WTC11 (cell line): ENCODE data around the gene POMC. TPM values are rescaled to one million over a fixed set of nuclear protein-coding genes. Genes with fewer than 3 reads are reported as not detected.

Experiments used
- ATAC-seq: fragments of 200-7000 bp; cut with Tn5 transposase; 2 replicates; pipeline ENCODE4 v1.10.0; 2021; ENCODE audit warnings: mild to moderate bottlenecking, moderate library complexity
- CTCF ChIA-PET: fragments of 300-600 bp; sonication (Branson Sonifier 250); formaldehyde crosslinking; loops from one replicate; lab custom pipeline; 2021; ENCODE audit warnings: antibody characterized with exemption; lab: Charles Lee
- POLR2A ChIA-PET: fragments of 350-600 bp; sonication (Branson Sonifier 250); formaldehyde crosslinking; loops from one replicate; lab custom pipeline; 2021; ENCODE audit warnings: antibody characterized with exemption; lab: Charles Lee
- DNase-seq: peaks from one replicate; pipeline ENCODE4 v3.0.0; 2021; ENCODE audit warnings: low spot score
- H3K27ac Mint-ChIP-seq: 2 replicates; pipeline ENCODE4 v1.8.0; 2021; ENCODE audit warnings: mixed read lengths
- H3K27me3 Mint-ChIP-seq: 2 replicates; pipeline ENCODE4 v1.8.0; 2021; ENCODE audit warnings: low read depth, mild to moderate bottlenecking, moderate library complexity, mixed read lengths
- H3K36me3 Mint-ChIP-seq: 2 replicates; pipeline ENCODE4 v1.8.0; 2021; ENCODE audit warnings: mixed read lengths
- H3K4me1 Mint-ChIP-seq: 2 replicates; pipeline ENCODE4 v1.8.0; 2022; ENCODE audit warnings: mixed read lengths
- H3K4me3 Mint-ChIP-seq: 2 replicates; pipeline ENCODE4 v1.8.0; 2021; ENCODE audit warnings: mild to moderate bottlenecking, moderate library complexity, mixed read lengths
- H3K9me3 Mint-ChIP-seq: 2 replicates; pipeline ENCODE4 v1.8.0; 2021; ENCODE audit warnings: mixed read lengths
- E2F4 ChIP-seq: sonication (generic); formaldehyde crosslinking; IDR thresholded peaks from 2 replicates; pipeline ENCODE4 v1.8.1; 2022; ENCODE audit warnings: low read depth, mild to moderate bottlenecking, moderate library complexity, missing genetic modification reagents, borderline replicate concordance
- ESRRA ChIP-seq: sonication (generic); formaldehyde crosslinking; IDR thresholded peaks from 2 replicates; pipeline ENCODE4 v1.8.1; 2022; ENCODE audit warnings: mild to moderate bottlenecking, missing genetic modification reagents, borderline replicate concordance
- FOXP1 ChIP-seq: sonication (generic); formaldehyde crosslinking; IDR thresholded peaks from 2 replicates; pipeline ENCODE4 v1.8.0; 2022; ENCODE audit warnings: missing genetic modification reagents, mild to moderate bottlenecking, moderate library complexity, borderline replicate concordance
- MAX ChIP-seq: sonication (generic); formaldehyde crosslinking; IDR thresholded peaks from 2 replicates; pipeline ENCODE4 v1.8.0; 2022; ENCODE audit warnings: mild to moderate bottlenecking, missing genetic modification reagents
- NFE2L1 ChIP-seq: sonication (generic); formaldehyde crosslinking; IDR thresholded peaks from 2 replicates; pipeline ENCODE4 v1.8.1; 2023; ENCODE audit warnings: missing genetic modification reagents
- NFYB ChIP-seq: sonication (generic); formaldehyde crosslinking; conservative IDR thresholded peaks from 2 replicates; pipeline ENCODE4 v1.8.0; 2022; ENCODE audit warnings: low read depth, missing genetic modification reagents
- PRRX2 ChIP-seq: fragments of 250-450 bp; sonication (Bioruptor Pico); IDR thresholded peaks from 2 replicates; pipeline ENCODE4 v1.8.0; 2021; ENCODE audit warnings: mild to moderate bottlenecking
- TP53 ChIP-seq: sonication (generic); formaldehyde crosslinking; IDR thresholded peaks from 2 replicates; pipeline ENCODE4 v1.8.1; 2023; ENCODE audit warnings: mild to moderate bottlenecking, missing genetic modification reagents
- ZNF138 ChIP-seq: sonication (generic); formaldehyde crosslinking; conservative IDR thresholded peaks from 2 replicates; pipeline ENCODE4 v1.8.1; 2022; ENCODE audit warnings: mild to moderate bottlenecking, moderate library complexity, missing genetic modification reagents
- ZNF317 ChIP-seq: sonication (generic); formaldehyde crosslinking; IDR thresholded peaks from 2 replicates; pipeline ENCODE4 v1.8.1; 2023; ENCODE audit warnings: low read depth, mild to moderate bottlenecking, moderate library complexity, missing genetic modification reagents, borderline replicate concordance
- ZNF416 ChIP-seq: fragments of 250-450 bp; sonication (Bioruptor Pico); IDR thresholded peaks from 2 replicates; pipeline ENCODE4 v1.9.0; 2021; ENCODE audit warnings: mild to moderate bottlenecking, inconsistent platforms
- total RNA-seq: library from RNA; stranded (reverse); gene quantifications from 3 replicates; pipeline ENCODE4 v1.2.3, GENCODE V29; 2021
- TF ChIP-seq, protein P1 (sequence below): fragments of 250-450 bp; sonication (Bioruptor Pico); IDR thresholded peaks from 2 replicates; pipeline ENCODE4 v1.9.0; 2021; ENCODE audit warnings: mild to moderate bottlenecking
- TF ChIP-seq, protein P2 (sequence below): fragments of 250-450 bp; sonication (Bioruptor Pico); IDR thresholded peaks from 2 replicates; pipeline ENCODE4 v1.8.0; 2021; ENCODE audit warnings: mild to moderate bottlenecking
- TF ChIP-seq, protein P3 (sequence below): sonication (generic); formaldehyde crosslinking; IDR thresholded peaks from 2 replicates; pipeline ENCODE4 v1.8.0; 2022; ENCODE audit warnings: mild to moderate bottlenecking, missing genetic modification reagents
- TF ChIP-seq, protein P4 (sequence below): sonication (generic); formaldehyde crosslinking; IDR thresholded peaks from 2 replicates; pipeline ENCODE4 v1.8.0; 2022; ENCODE audit warnings: mild to moderate bottlenecking, missing genetic modification reagents
- TF ChIP-seq, protein P5 (sequence below): fragments of 250-450 bp; sonication (Bioruptor Pico); conservative IDR thresholded peaks from 2 replicates; pipeline ENCODE4 v1.9.0; 2021; ENCODE audit warnings: mild to moderate bottlenecking

Gene POMC
- total RNA-seq, 1 experiment from 2014 or later: 3.2 TPM

DNA sequence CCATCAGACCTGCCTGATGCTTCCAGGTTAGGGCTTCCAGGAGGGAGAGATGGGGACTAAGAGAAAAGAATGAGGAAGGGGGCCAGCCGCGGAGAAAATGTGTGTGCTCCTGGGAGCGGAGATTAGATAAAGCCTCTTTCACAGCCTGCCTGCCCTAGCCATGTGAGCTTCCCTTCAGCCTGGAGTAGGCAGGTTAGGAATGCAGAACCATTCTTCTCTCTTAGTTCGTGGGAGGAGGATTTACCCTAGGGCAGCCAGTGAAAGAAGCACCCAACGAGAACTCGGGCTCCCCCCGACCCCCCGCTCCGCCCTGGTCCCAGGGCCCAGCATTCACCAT is 36.1 kb downstream of the POMC start (continued):
- TF ChIP-seq, protein P1, sequence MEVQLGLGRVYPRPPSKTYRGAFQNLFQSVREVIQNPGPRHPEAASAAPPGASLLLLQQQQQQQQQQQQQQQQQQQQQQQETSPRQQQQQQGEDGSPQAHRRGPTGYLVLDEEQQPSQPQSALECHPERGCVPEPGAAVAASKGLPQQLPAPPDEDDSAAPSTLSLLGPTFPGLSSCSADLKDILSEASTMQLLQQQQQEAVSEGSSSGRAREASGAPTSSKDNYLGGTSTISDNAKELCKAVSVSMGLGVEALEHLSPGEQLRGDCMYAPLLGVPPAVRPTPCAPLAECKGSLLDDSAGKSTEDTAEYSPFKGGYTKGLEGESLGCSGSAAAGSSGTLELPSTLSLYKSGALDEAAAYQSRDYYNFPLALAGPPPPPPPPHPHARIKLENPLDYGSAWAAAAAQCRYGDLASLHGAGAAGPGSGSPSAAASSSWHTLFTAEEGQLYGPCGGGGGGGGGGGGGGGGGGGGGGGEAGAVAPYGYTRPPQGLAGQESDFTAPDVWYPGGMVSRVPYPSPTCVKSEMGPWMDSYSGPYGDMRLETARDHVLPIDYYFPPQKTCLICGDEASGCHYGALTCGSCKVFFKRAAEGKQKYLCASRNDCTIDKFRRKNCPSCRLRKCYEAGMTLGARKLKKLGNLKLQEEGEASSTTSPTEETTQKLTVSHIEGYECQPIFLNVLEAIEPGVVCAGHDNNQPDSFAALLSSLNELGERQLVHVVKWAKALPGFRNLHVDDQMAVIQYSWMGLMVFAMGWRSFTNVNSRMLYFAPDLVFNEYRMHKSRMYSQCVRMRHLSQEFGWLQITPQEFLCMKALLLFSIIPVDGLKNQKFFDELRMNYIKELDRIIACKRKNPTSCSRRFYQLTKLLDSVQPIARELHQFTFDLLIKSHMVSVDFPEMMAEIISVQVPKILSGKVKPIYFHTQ (CRISPR knock-in tag): no peak
- TF ChIP-seq, protein P2, sequence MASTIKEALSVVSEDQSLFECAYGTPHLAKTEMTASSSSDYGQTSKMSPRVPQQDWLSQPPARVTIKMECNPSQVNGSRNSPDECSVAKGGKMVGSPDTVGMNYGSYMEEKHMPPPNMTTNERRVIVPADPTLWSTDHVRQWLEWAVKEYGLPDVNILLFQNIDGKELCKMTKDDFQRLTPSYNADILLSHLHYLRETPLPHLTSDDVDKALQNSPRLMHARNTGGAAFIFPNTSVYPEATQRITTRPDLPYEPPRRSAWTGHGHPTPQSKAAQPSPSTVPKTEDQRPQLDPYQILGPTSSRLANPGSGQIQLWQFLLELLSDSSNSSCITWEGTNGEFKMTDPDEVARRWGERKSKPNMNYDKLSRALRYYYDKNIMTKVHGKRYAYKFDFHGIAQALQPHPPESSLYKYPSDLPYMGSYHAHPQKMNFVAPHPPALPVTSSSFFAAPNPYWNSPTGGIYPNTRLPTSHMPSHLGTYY (CRISPR knock-in tag): no peak
- no peak for TF ChIP-seq TP53 (CRISPR knock-in tag)
- no peak for TF ChIP-seq ZNF416 (CRISPR knock-in tag)

DNA sequence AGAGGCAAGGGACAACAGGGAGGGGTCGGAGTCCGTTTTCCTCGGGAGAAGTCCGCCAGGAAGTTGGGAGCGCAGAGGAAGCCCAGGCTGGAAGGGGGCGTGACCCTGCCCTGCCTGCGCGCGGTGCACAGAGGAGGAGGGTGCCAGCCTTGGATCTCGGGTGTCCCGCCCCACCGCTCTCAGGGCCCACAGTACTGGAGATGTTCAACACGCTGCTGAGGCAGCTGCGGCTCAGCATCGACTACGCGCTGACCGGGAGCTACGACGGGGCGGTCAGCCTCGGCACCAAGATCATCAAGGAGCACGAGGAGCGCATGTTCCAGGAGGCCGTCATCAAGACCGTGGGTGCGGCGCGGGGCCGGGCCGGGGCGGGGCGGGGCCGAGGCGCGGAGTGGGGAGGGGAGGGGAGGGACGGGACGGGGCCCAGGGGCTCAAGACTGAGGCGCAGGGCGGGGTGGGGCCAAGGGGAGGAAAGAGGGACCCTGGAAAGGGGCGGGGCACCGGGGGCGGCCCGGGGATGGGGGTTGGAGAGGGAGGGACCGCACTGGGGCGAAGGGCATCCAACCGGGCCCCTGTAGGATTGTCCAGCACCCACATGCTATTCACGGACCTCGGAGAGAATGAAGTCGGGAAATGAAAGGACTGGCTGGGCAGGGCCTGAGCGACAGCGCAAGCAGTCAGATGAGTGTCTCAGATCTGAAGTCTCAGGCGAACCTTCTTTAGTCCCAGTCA is 36.6 kb downstream of the POMC start:
- peaks cover 13% of the 10 kb centered on the region for H3K4me1 Mint-ChIP-seq
- ChIA-PET CTCF (interaction anchor here (0.5 to 5.7 kb wide), 12 partner anchors 13 to 301 kb away, joined by 3 to 140 read pairs (median 4); partner anchors contain the start of gene EFR3B), POLR2A (interaction anchor here (0.6 kb wide), 1 partner anchor 62 kb away, joined by 6 read pairs; no protein-coding TSS in a partner anchor)
- H3K27ac Mint-ChIP-seq: no peak overlapping the region
- peaks cover 26% of the 10 kb centered on the region for H3K27me3 Mint-ChIP-seq
- no peaks in the 10 kb centered on the region; the same call in 1 of the 2 replicates for H3K36me3 Mint-ChIP-seq
- H3K4me3 Mint-ChIP-seq: peak overlapping the region; percentile 69
- ATAC-seq: peak; percentile 56
- TF ChIP-seq E2F4 (CRISPR knock-in tag) (no peak), NFE2L1 (CRISPR knock-in tag) (peak; percentile 32; the same call in 1 of the 2 replicates), MAX (peak; percentile 63; the same call in 1 of the 2 replicates), ZNF138 (CRISPR knock-in tag) (0 out of 2 replicates have a peak, but pooled peaks have one; percentile 36), TP53 (CRISPR knock-in tag) (0 out of 2 replicates have a peak, but pooled peaks have one; percentile 28), PRRX2 (CRISPR knock-in tag) (no peak)
- TF ChIP-seq, protein P3, sequence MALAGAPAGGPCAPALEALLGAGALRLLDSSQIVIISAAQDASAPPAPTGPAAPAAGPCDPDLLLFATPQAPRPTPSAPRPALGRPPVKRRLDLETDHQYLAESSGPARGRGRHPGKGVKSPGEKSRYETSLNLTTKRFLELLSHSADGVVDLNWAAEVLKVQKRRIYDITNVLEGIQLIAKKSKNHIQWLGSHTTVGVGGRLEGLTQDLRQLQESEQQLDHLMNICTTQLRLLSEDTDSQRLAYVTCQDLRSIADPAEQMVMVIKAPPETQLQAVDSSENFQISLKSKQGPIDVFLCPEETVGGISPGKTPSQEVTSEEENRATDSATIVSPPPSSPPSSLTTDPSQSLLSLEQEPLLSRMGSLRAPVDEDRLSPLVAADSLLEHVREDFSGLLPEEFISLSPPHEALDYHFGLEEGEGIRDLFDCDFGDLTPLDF: peak; percentile 73; the same call in 1 of the 2 replicates
- TF ChIP-seq, protein P4, sequence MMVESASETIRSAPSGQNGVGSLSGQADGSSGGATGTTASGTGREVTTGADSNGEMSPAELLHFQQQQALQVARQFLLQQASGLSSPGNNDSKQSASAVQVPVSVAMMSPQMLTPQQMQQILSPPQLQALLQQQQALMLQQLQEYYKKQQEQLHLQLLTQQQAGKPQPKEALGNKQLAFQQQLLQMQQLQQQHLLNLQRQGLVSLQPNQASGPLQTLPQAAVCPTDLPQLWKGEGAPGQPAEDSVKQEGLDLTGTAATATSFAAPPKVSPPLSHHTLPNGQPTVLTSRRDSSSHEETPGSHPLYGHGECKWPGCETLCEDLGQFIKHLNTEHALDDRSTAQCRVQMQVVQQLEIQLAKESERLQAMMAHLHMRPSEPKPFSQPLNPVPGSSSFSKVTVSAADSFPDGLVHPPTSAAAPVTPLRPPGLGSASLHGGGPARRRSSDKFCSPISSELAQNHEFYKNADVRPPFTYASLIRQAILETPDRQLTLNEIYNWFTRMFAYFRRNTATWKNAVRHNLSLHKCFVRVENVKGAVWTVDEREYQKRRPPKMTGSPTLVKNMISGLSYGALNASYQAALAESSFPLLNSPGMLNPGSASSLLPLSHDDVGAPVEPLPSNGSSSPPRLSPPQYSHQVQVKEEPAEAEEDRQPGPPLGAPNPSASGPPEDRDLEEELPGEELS (CRISPR knock-in tag): no peak
- TF ChIP-seq, all 79 proteins: peak for 5
- peak; percentile 47 for DNase-seq
- no peaks in the 10 kb centered on the region for H3K9me3 Mint-ChIP-seq

DNA sequence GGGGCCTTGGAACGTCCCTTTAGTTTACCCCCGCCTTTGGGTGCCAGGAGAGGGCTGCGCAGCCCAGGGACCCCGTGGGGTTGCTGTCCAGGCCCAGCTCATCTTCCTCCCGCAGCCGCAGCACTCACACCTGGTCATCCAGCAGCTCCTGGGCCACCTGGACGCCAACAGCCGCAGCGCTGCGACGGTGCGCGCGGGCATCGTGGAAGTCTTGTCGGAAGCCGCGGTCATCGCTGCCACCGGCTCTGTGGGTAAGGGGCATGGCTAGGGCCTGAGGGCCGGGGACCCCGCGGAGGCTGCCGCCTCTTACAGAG is 37.2 kb downstream of the POMC start:
- no peaks in the 10 kb centered on the region for H3K9me3 Mint-ChIP-seq
- CTCF ChIA-PET: interaction anchor here (0.5 to 5.7 kb wide), 12 partner anchors 12 to 671 kb away, joined by 3 to 140 read pairs (median 4); partner anchors contain the start of gene EFR3B
- H3K27ac Mint-ChIP-seq: no peak overlapping the region
- H3K36me3 Mint-ChIP-seq: no peaks in the 10 kb centered on the region; the same call in 1 of the 2 replicates
- no peak for ATAC-seq
- no peak for DNase-seq
- H3K4me1 Mint-ChIP-seq: peaks cover 13% of the 10 kb centered on the region
- H3K27me3 Mint-ChIP-seq: peaks cover 26% of the 10 kb centered on the region
- peak overlapping the region; percentile 69 for H3K4me3 Mint-ChIP-seq
- POLR2A ChIA-PET: interaction anchor here (0.6 to 0.9 kb wide), 2 partner anchors 63 to 156 kb away, joined by 3 to 6 read pairs; no protein-coding TSS in a partner anchor
- TF ChIP-seq, protein P5, sequence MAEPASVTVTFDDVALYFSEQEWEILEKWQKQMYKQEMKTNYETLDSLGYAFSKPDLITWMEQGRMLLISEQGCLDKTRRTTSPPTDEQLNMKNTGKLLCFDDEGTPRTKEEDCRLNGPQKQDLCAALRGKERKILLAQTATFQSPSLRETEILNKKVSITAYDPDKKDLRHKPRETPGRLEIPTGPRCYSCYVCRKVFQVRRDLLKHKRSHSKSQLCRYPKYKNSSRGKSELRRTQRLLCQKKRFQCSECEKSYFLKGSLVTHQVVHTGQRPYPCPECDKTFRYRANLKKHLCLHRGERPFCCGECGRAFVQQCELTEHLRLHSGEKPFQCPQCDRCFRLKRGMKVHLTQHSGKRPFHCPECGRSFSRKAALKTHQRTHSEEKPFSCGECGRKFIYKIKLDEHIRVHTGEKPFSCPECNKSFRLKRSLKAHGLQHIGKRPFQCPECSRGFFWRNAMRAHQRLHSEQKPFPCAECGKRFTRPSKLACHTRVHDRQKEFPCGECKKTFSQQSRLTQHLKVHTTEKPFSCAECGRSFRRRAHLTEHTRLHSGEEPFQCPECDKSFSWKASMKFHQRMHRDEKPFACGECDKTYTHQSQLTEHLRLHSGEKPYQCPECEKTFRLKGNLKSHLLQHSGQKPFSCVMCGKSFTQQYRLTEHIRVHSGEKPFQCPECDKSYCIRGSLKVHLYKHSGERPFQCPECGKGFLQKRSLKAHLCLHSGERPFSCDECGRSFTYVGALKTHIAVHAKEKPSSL (CRISPR knock-in tag): no peak
- TF ChIP-seq NFYB (CRISPR knock-in tag): no peak
- TF ChIP-seq FOXP1 (CRISPR knock-in tag): peak; percentile 23; the same call in 1 of the 2 replicates
- TF ChIP-seq ESRRA (CRISPR knock-in tag): no peak
- no peak for TF ChIP-seq ZNF317 (CRISPR knock-in tag)
